Keratinocyte (primary cell): ENCODE measurements around the gene IL1RAP. TPM values are rescaled to one million over a fixed set of nuclear protein-coding genes. Genes with fewer than 3 reads are reported as not detected.

Experiments
- DNase-seq: peaks from one replicate; pipeline ENCODE4 v3.0.0-alpha.2; 2011; ENCODE audit warnings: low read depth, missing footprints, low spot score
- FAIRE-seq: peaks from 2 replicates; lab custom pipeline; 2011; peaks lifted over from hg19 to GRCh38; lab: Jason Lieb, UNC
- H2AFZ ChIP-seq: 2 replicates; pipeline ENCODE4 v1.6.0; 2012; ENCODE audit warnings: low read length, control low read depth, inconsistent platforms; ENCODE audit not compliant: control insufficient read depth
- H3K27ac ChIP-seq: 2 replicates; pipeline ENCODE4 v1.5.1; 2011; ENCODE audit warnings: low read length; ENCODE audit not compliant: control insufficient read depth, insufficient read depth
- H3K27me3 ChIP-seq: 3 replicates; pipeline ENCODE4 v1.6.0; 2011; ENCODE audit warnings: low read length; ENCODE audit not compliant: control insufficient read depth, insufficient read depth; ENCODE audit errors: extremely low read depth
- H3K36me3 ChIP-seq, 2 experiments: 2 replicates in 1 of 2; 3 replicates in 1 of 2; pipeline ENCODE4 v1.5.1; 2011; ENCODE audit warnings: low read length in 2 of 2, mild to moderate bottlenecking in 1 of 2; ENCODE audit not compliant: control insufficient read depth in 2 of 2, insufficient read depth in 2 of 2; ENCODE audit errors: extremely low read depth in 1 of 2
- H3K4me1 ChIP-seq: 3 replicates; pipeline ENCODE4 v1.5.1; 2011; ENCODE audit warnings: low read length; ENCODE audit not compliant: control insufficient read depth, insufficient read depth; ENCODE audit errors: extremely low read depth
- H3K4me2 ChIP-seq: 3 replicates; pipeline ENCODE4 v1.6.0; 2011; ENCODE audit warnings: low read depth, low read length; ENCODE audit not compliant: control insufficient read depth, insufficient read depth; ENCODE audit errors: extremely low read depth
- H3K4me3 ChIP-seq, 3 experiments: fragments of 200-600 bp in 1 of 3; sonication (generic) in 1 of 3; 2 replicates in 2 of 3; 3 replicates in 1 of 3; pipeline ENCODE4 v1.5.1; 2011 to 2016; ENCODE audit warnings: low read length in 3 of 3, mild to moderate bottlenecking in 3 of 3, control low read depth in 2 of 3, inconsistent platforms in 1 of 3, low read depth in 1 of 3, mixed read lengths in 1 of 3, mixed run types in 1 of 3, moderate library complexity in 1 of 3; ENCODE audit not compliant: control insufficient read depth in 2 of 3, insufficient read depth in 2 of 3; ENCODE audit errors: extremely low read depth in 1 of 3
- H3K79me2 ChIP-seq: 2 replicates; pipeline ENCODE4 v1.6.0; 2012; ENCODE audit warnings: low read length; ENCODE audit not compliant: control insufficient read depth, insufficient read depth
- H3K9ac ChIP-seq: 3 replicates; pipeline ENCODE4 v1.6.0; 2011; ENCODE audit warnings: low read length; ENCODE audit not compliant: control insufficient read depth, insufficient read depth; ENCODE audit errors: extremely low read depth
- H3K9me1 ChIP-seq: 3 replicates; pipeline ENCODE4 v1.6.0; 2011; ENCODE audit warnings: low read length; ENCODE audit not compliant: control insufficient read depth, insufficient read depth; ENCODE audit errors: extremely low read depth
- H3K9me3 ChIP-seq: 2 replicates; pipeline ENCODE4 v1.5.1; 2012; ENCODE audit warnings: low read depth, low read length; ENCODE audit not compliant: control insufficient read depth
- H4K20me1 ChIP-seq: 3 replicates; pipeline ENCODE4 v1.6.0; 2011; ENCODE audit warnings: low read length; ENCODE audit not compliant: control insufficient read depth, insufficient read depth; ENCODE audit errors: extremely low read depth
- CTCF ChIP-seq, 3 experiments: IDR thresholded peaks in 1 of 3; conservative IDR thresholded peaks in 1 of 3; optimal IDR thresholded peaks in 1 of 3; 2 replicates in 2 of 3; 3 replicates in 1 of 3; pipeline versions ENCODE3 to v1.5.1; 2011; ENCODE audit warnings: low read length in 3 of 3, mild to moderate bottlenecking in 3 of 3, moderate library complexity in 2 of 3, control low read depth in 1 of 3, inconsistent platforms in 1 of 3; ENCODE audit not compliant: insufficient read depth in 2 of 3; ENCODE audit errors: extremely low read depth in 1 of 3
- EZH2 ChIP-seq: IDR thresholded peaks from one replicate; pipeline ENCODE4 v1.6.1; 2012; ENCODE audit warnings: inconsistent platforms, mild to moderate bottlenecking, low read length, moderate library complexity
- dilution Hi-C: fragments of 300-500 bp; cut with MboI; formaldehyde crosslinking; loops from one replicate; pipeline ENCODE4 v1.7.0; 2020; ENCODE audit warnings: low sequenced_read_pairs; ENCODE audit not compliant: extremely low pct_ligation_motif_present
- polyA plus RNA-seq, 5 experiments: library from polyadenylated mRNA; depleted of rRNA in 3 of 5; stranded (reverse) in 3 of 5; stranded (forward) in 1 of 5; unstranded in 1 of 5; fragments of >200 nt; gene quantifications; 1 replicate in 1 of 5; 2 replicates in 3 of 5; 3 replicates in 1 of 5; pipeline versions ENCODE4 v1.2.1 to v1.2.3, GENCODE V29; 2011 to 2012; ENCODE audit warnings: missing spikeins in 2 of 5, low read depth in 1 of 5, low replicate concordance in 1 of 5

IL1RAP gene
- polyA plus RNA-seq, 1 donor (not counting 4 experiments of a cell fraction or from before 2014, with no cell fraction given) = 69.7 TPM

GRCh38 chr3:190626951-190627620 lies 113.2 kb downstream of the IL1RAP start:
- Histone ChIP-seq H3K9me1 (no peaks in the 10 kb centered on the region), H3K9me3 (no peaks in the 10 kb centered on the region), H4K20me1 (no peaks in the 10 kb centered on the region), H3K4me2 (no peak overlapping the region), H3K36me3 (peaks cover 20 to 24% of the 10 kb centered on the region in 2 experiments), H2AFZ (no peak overlapping the region), H3K27ac (no peak overlapping the region), H3K27me3 (no peaks in the 10 kb centered on the region), H3K4me3 (no peak overlapping the region), H3K9ac (no peak overlapping the region), H3K4me1 (no peaks in the 10 kb centered on the region), H3K79me2 (no peaks in the 10 kb centered on the region)
- TF ChIP-seq CTCF (optimal IDR thresholded peaks at IDR 0.05 in 1 of 3, IDR thresholded peaks at IDR 0.05 in 1 of 3, conservative IDR thresholded peaks at IDR 0.05 in 1 of 3; ENCODE audit: extremely low read depth in 1 of 3, insufficient read depth in 2 of 3, low read length in 3 of 3) (no peak), EZH2 (no peak)
- dilution Hi-C loops = no loop called here
- FAIRE-seq = peak; percentile 41
- DNase-seq = no peak

- no peaks in the 10 kb centered on the region for H3K9me1 ChIP-seq
- no peak overlapping the region for H2AFZ ChIP-seq
- H3K4me3 ChIP-seq = no peak overlapping the region
- no peak for DNase-seq
- no peaks in the 10 kb centered on the region for H4K20me1 ChIP-seq
- no peak overlapping the region for H3K4me2 ChIP-seq
- TF ChIP-seq EZH2 (no peak), CTCF (optimal IDR thresholded peaks at IDR 0.05 in 1 of 3, IDR thresholded peaks at IDR 0.05 in 1 of 3, conservative IDR thresholded peaks at IDR 0.05 in 1 of 3; ENCODE audit: extremely low read depth in 1 of 3, insufficient read depth in 2 of 3, low read length in 3 of 3) (no peak)
- H3K36me3 ChIP-seq = peaks cover 18 to 24% of the 10 kb centered on the region in 2 experiments
- no peaks in the 10 kb centered on the region for H3K4me1 ChIP-seq
- no peaks in the 10 kb centered on the region for H3K9me3 ChIP-seq
- no peak overlapping the region for H3K9ac ChIP-seq
- H3K27ac ChIP-seq = no peak overlapping the region
- H3K79me2 ChIP-seq = no peaks in the 10 kb centered on the region
- FAIRE-seq = no peak
- dilution Hi-C loops = no loop called here
- H3K27me3 ChIP-seq = no peaks in the 10 kb centered on the region
These were observed 115.2 kb downstream of the IL1RAP start for GRCh38 chr3:190629088-190629487.
